Right lobe of liver (tissue), 4 donors: ENCODE results near the gene MYH14.

ENCODE experiments used
- POLR2A ChIP-seq: fragments of 450-650 bp; IDR thresholded peaks from one replicate; pipeline ENCODE4 v1.6.1; 2017; ENCODE audit warnings: antibody characterized with exemption, mild to moderate bottlenecking
- TF ChIP-seq, protein P1 (sequence below), 4 donors: fragments of 200-600 bp in 3 of 4; fragments of 450-650 bp in 1 of 4; IDR thresholded peaks; one replicate each; pipeline versions ENCODE4 v1.5.1 to v1.8.0; 2016 to 2022; ENCODE audit warnings: antibody characterized with exemption in 4 of 4, mild to moderate bottlenecking in 2 of 4
- donor health status: DM: no; HTN: no; CAD: no.
- donor health status: DM: no; HTN: no; CAD: no.
- donor health status: DM: no; HTN: yes; CAD: no.

DNA sequence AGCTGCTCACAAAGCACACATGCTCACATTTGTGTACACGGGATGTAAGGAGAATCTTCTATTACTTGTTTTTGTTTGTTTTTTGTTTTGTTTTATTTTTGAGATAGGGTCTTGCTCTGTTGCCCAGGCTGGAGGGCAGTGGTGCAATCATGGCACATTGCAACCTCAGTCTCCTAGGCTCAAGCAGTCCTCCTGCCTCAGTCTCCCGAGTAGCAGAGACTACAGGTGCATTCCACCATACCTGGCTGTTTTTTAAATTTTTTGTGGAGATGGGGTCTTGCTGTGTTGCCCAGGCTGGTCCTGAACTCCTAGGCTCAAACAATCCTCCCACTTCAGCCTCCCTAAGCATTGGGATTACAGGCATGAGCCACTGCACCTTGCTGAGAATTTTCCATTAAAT lies 83.9 kb downstream of the MYH14 start:
- no peak for TF ChIP-seq POLR2A
- TF ChIP-seq, protein P1, sequence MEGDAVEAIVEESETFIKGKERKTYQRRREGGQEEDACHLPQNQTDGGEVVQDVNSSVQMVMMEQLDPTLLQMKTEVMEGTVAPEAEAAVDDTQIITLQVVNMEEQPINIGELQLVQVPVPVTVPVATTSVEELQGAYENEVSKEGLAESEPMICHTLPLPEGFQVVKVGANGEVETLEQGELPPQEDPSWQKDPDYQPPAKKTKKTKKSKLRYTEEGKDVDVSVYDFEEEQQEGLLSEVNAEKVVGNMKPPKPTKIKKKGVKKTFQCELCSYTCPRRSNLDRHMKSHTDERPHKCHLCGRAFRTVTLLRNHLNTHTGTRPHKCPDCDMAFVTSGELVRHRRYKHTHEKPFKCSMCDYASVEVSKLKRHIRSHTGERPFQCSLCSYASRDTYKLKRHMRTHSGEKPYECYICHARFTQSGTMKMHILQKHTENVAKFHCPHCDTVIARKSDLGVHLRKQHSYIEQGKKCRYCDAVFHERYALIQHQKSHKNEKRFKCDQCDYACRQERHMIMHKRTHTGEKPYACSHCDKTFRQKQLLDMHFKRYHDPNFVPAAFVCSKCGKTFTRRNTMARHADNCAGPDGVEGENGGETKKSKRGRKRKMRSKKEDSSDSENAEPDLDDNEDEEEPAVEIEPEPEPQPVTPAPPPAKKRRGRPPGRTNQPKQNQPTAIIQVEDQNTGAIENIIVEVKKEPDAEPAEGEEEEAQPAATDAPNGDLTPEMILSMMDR (IDR thresholded peaks at IDR 0.05), result no peak
